ENCODE measurements around the gene KNDC1.

DNA sequence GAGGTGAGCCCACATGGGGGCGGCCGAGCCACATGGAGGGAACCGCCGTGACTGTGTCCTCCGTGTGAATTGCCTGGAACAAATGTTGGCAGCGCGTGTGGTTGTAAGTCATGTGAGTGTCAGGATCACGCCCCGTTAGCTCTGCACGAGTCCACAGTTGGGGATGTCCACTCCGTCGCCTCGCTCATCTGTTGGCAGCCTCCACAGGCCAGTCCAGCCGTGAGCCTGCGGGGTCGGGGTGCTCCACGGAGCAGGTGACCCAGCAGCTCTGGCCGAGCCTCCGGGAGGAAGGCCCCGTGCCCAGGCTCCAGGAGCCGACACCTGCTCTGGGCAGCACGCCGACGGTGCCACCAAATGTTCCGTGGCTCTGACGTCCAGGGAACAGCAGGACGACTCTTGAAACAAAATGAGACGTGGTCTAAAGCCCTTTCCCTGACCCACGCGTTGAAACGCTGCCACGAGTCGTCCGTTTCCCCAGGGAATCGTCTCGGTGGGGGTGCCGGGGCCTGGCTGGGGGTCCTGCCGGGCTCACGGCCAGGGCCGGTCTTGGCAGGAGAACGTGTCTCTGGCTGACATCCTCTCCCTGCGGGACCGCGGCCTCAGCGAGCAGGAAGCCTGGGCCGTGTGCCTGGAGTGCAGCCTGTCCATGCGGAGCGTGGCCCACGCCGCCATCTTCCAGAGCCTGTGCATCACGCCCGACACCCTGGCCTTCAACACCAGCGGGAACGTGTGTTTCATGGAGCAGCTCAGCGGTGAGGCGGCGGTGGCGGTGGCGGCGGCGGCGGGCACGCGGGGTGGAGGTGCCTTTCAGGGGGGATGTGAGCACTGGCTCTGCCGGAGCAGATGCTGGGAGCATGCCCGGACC, 7.0 kb downstream of the KNDC1 start:
- no peak for TF ChIP-seq POLR2A (IDR thresholded peaks at IDR 0.05)
- TF ChIP-seq, protein P1, sequence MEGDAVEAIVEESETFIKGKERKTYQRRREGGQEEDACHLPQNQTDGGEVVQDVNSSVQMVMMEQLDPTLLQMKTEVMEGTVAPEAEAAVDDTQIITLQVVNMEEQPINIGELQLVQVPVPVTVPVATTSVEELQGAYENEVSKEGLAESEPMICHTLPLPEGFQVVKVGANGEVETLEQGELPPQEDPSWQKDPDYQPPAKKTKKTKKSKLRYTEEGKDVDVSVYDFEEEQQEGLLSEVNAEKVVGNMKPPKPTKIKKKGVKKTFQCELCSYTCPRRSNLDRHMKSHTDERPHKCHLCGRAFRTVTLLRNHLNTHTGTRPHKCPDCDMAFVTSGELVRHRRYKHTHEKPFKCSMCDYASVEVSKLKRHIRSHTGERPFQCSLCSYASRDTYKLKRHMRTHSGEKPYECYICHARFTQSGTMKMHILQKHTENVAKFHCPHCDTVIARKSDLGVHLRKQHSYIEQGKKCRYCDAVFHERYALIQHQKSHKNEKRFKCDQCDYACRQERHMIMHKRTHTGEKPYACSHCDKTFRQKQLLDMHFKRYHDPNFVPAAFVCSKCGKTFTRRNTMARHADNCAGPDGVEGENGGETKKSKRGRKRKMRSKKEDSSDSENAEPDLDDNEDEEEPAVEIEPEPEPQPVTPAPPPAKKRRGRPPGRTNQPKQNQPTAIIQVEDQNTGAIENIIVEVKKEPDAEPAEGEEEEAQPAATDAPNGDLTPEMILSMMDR (IDR thresholded peaks at IDR 0.05), result no peak
- no peak for TF ChIP-seq EP300 (IDR thresholded peaks at IDR 0.05)
